Ovary (tissue), 9 donors: ENCODE measurements around the gene HPS1. TPM values are rescaled to one million over a fixed set of nuclear protein-coding genes. Genes with fewer than 3 reads are reported as not detected.

ENCODE experiments used
- DNase-seq, 5 donors: peaks; one replicate each; pipeline ENCODE4 v3.0.0-alpha.2; 2019 to 2020
- H3K27ac ChIP-seq, 2 donors: fragments of 200-600 bp; one replicate each; pipeline versions ENCODE4 v1.5.1 to v1.8.0; 2019 to 2022
- H3K27me3 ChIP-seq: fragments of 200-600 bp; one replicate; pipeline ENCODE4 v1.8.0; 2022
- H3K36me3 ChIP-seq: fragments of 200-600 bp; sonication (generic); one replicate; pipeline ENCODE4 v1.5.1; 2019
- H3K4me1 ChIP-seq: one replicate; pipeline ENCODE4 v1.8.1; 2013; ENCODE audit warnings: mild to moderate bottlenecking, moderate library complexity; ENCODE audit not compliant: insufficient read depth
- H3K4me3 ChIP-seq: fragments of 200-600 bp; sonication (generic); one replicate; pipeline ENCODE4 v1.5.1; 2017
- H3K9me3 ChIP-seq, 2 donors: fragments of 200-600 bp in 1 of 2; sonication (generic) in 1 of 2; one replicate each; pipeline versions ENCODE4 v1.5.1 to v1.8.1; 2013 to 2019; ENCODE audit warnings: mild to moderate bottlenecking in 1 of 2, moderate library complexity in 1 of 2
- CTCF ChIP-seq, 3 donors: fragments of 450-650 bp in 2 of 3; fragments of 200-600 bp in 1 of 3; IDR thresholded peaks; one replicate each; pipeline versions ENCODE4 v1.5.1 to v1.8.0; 2016 to 2022; ENCODE audit warnings: antibody characterized with exemption in 3 of 3, mild to moderate bottlenecking in 1 of 3
- EP300 ChIP-seq: sonication (generic); formaldehyde crosslinking; IDR thresholded peaks from one replicate; pipeline ENCODE4 v1.6.1; 2017; ENCODE audit warnings: antibody characterized with exemption
- POLR2A ChIP-seq: fragments of 450-650 bp; IDR thresholded peaks from one replicate; pipeline ENCODE4 v1.6.1; 2017; ENCODE audit warnings: antibody characterized with exemption, mild to moderate bottlenecking, moderate library complexity
- WGBS, 3 donors: extraction: QIAGEN DNeasy Blood & Tissue Kit in 1 of 3; methylation state at CpG; one replicate each; pipeline versions ENCODE4 v1.1.5 to v1.1.7; 2013 to 2017; 5-methylcytosine and 5-hydroxymethylcytosine counted together
- intact Hi-C, 4 donors: fragments of 100-400 bp; cut with DNase I; formaldehyde crosslinking; loops; one replicate each; pipeline versions ENCODE4 v1.11.0 to v1.15.1; 2022 to 2023
- polyA plus RNA-seq, 2 donors: library from polyadenylated mRNA; stranded (reverse); fragments of 200-250 nt in 1 of 2; fragments of 350-450 nt in 1 of 2; fragmentation: Illumina TruSeq in 1 of 2; extraction: RNeasy Lipid Tissue Mini Kit (QIAGEN cat#74804) in 1 of 2; gene quantifications; one replicate each; pipeline ENCODE4 v1.2.3, GENCODE V29; 2013 to 2014
- total RNA-seq, 7 donors: library from RNA; depleted of rRNA in 2 of 7; stranded (reverse); fragments of >200 nt in 2 of 7; fragmentation: NEBNext Ultra II Directional in 3 of 7; extraction: Animal tissue kit (Norgen Biotek cat#: 25700) in 3 of 7; gene quantifications; one replicate each; pipeline versions ENCODE4 v1.1.0 to v1.2.4, GENCODE V29; 2016 to 2023
- donor health status: DM: no; HTN: no; CAD: no; lungs with moderate emphysema.
- donor health status: DM: no; HTN: no; CAD: no.
- donor health status: Bipolar disorder and iron deficiency.
- donor health status: DM: yes; HTN: yes; CAD: no.
- donor health status: DM: no; HTN: no; CAD: no.
- donor health status: DM: yes; HTN: yes; CAD: no.

The HPS1 gene
- total and polyA plus RNA-seq, 9 donors = 32.1 to 56.8 (median 38.3) TPM

- intact Hi-C loops = no loop called here
- Histone ChIP-seq H3K4me3 (no peak overlapping the region), H3K27ac (no peak overlapping the region), H3K9me3 (no peaks in the 10 kb centered on the region), H3K27me3 (no peaks in the 10 kb centered on the region), H3K36me3 (no peaks in the 10 kb centered on the region), H3K4me1 (no peaks in the 10 kb centered on the region)
- DNase-seq = no peak
- TF ChIP-seq EP300 = no peak
- no peak for TF ChIP-seq CTCF (IDR thresholded peaks at IDR 0.05)
- no peak for TF ChIP-seq POLR2A
- WGBS, 3 donors = 95 to 96% (median 96%) methylated on average over 12 of the region's 12 CpGs
Measured at GRCh38 chr10:98435178-98435577, 11.6 kb downstream of the HPS1 start.

- 96 to 97% (median 97%) methylated on average over 21 of the region's 21 CpGs for WGBS, 3 donors
- intact Hi-C loops = no loop called here
- no peaks in the 10 kb centered on the region for H3K36me3 ChIP-seq
Measured at GRCh38 chr10:98433881-98434732, 12.6 kb downstream of the HPS1 start.

GRCh38 chr10:98433371-98433770 is 13.4 kb downstream of the HPS1 start:
- H3K36me3 ChIP-seq = no peaks in the 10 kb centered on the region
- WGBS, 3 donors = 93 to 100% (median 98%) methylated on average over 1 of the region's 1 CpG

More at GRCh38 chr10:98433881-98434732, 12.6 kb downstream of the HPS1 start:
- Histone ChIP-seq H3K4me1 (no peaks in the 10 kb centered on the region), H3K27ac (no peak overlapping the region), H3K9me3 (no peaks in the 10 kb centered on the region), H3K4me3 (no peak overlapping the region), H3K27me3 (no peaks in the 10 kb centered on the region)
- DNase-seq = no peak
- no peak for TF ChIP-seq EP300
- TF ChIP-seq POLR2A = no peak
- no peak for TF ChIP-seq CTCF (IDR thresholded peaks at IDR 0.05)

GRCh38 chr10:98432330-98432729 is 14.4 kb downstream of the HPS1 start:
- intact Hi-C loops = no loop called here
- Histone ChIP-seq H3K4me1 (no peaks in the 10 kb centered on the region), H3K4me3 (no peak overlapping the region), H3K36me3 (no peaks in the 10 kb centered on the region), H3K9me3 (no peaks in the 10 kb centered on the region), H3K27ac (no peak overlapping the region), H3K27me3 (no peaks in the 10 kb centered on the region)
- 91 to 98% (median 97%) methylated on average over 1 of the region's 1 CpG for WGBS, 3 donors
- DNase-seq = no peak
- TF ChIP-seq POLR2A (no peak), EP300 (no peak), CTCF (IDR thresholded peaks at IDR 0.05) (no peak)

More at GRCh38 chr10:98433371-98433770, 13.4 kb downstream of the HPS1 start:
- no peaks in the 10 kb centered on the region for H3K4me1 ChIP-seq
- no peaks in the 10 kb centered on the region for H3K9me3 ChIP-seq
- no peak overlapping the region for H3K4me3 ChIP-seq
- H3K27ac ChIP-seq = no peak overlapping the region
- H3K27me3 ChIP-seq = no peaks in the 10 kb centered on the region
- intact Hi-C loops = no loop called here
- DNase-seq = no peak
- TF ChIP-seq EP300 = no peak
- no peak for TF ChIP-seq CTCF (IDR thresholded peaks at IDR 0.05)
- TF ChIP-seq POLR2A = no peak
